Endothelial cell of umbilical vein (primary cell): Measurements from ENCODE around the gene KCTD19. TPM values are rescaled to one million over a fixed set of nuclear protein-coding genes. Genes with fewer than 3 reads are reported as not detected.
A peak's percentile ranks its signal among the peaks of the same experiment; 100 is the strongest.

Source experiments
- BruUV-seq: library from RNA; stranded (reverse); fragments of 400-500 nt; replicated peaks from 2 replicates; lab custom pipeline; 2021; lab: Mats Ljungman, UMichigan
- CTCF ChIA-PET: fragments of 300-600, 350-600 bp; sonication (Branson Sonifier 250); formaldehyde crosslinking; loops from one replicate; lab custom pipeline; 2021; ENCODE audit warnings: antibody characterized with exemption, inconsistent platforms; lab: Charles Lee
- POLR2A ChIA-PET: fragments of 300-600, 350-600 bp; sonication (Branson Sonifier 250); formaldehyde crosslinking; loops from one replicate; lab custom pipeline; 2021; ENCODE audit warnings: antibody characterized with exemption, inconsistent platforms; lab: Charles Lee
- DNase-seq: peaks from one replicate; pipeline ENCODE4 v3.0.0-alpha.2; 2011; ENCODE audit warnings: low read depth, low spot score
- FAIRE-seq: peaks from 2 replicates; lab custom pipeline; 2011; peaks lifted over from hg19 to GRCh38; lab: Jason Lieb, UNC
- H2AFZ ChIP-seq: 2 replicates; pipeline ENCODE4 v1.6.0; 2012; ENCODE audit warnings: low read depth, low read length, control low read depth, inconsistent platforms
- H3K27ac ChIP-seq: 2 replicates; pipeline ENCODE4 v1.5.1; 2011; ENCODE audit warnings: low read depth, mild to moderate bottlenecking, control low read depth, low read length, moderate library complexity; ENCODE audit not compliant: insufficient read depth
- H3K27me3 ChIP-seq, 2 experiments: 2 replicates each; pipeline versions ENCODE4 v1.6.0 to v1.6.1; 2011; ENCODE audit warnings: low read length in 2 of 2, mixed read lengths in 1 of 2; ENCODE audit not compliant: control insufficient read depth in 2 of 2, insufficient read depth in 2 of 2
- H3K36me3 ChIP-seq, 2 experiments: 2 replicates in 1 of 2; 3 replicates in 1 of 2; pipeline ENCODE4 v1.5.1; 2011; ENCODE audit warnings: low read length in 2 of 2, mild to moderate bottlenecking in 1 of 2, moderate library complexity in 1 of 2; ENCODE audit not compliant: control insufficient read depth in 2 of 2, insufficient read depth in 2 of 2; ENCODE audit errors: extremely low read depth in 1 of 2
- H3K4me1 ChIP-seq: 3 replicates; pipeline ENCODE4 v1.5.1; 2011; ENCODE audit warnings: mild to moderate bottlenecking, low read length; ENCODE audit not compliant: control insufficient read depth, insufficient read depth; ENCODE audit errors: extremely low read depth
- H3K4me2 ChIP-seq: 2 replicates; pipeline ENCODE4 v1.6.1; 2011; ENCODE audit warnings: low read length, control low read depth, mixed read lengths; ENCODE audit not compliant: insufficient read depth
- H3K4me3 ChIP-seq, 3 experiments: fragments of 200-600 bp in 1 of 3; sonication (generic), shearing (Covaris generic) in 1 of 3; replicated peaks in 1 of 3; 2 replicates each; pipeline ENCODE4 v1.5.1; 2011 to 2016; ENCODE audit warnings: control low read depth in 3 of 3, low read length in 3 of 3, mild to moderate bottlenecking in 2 of 3, inconsistent platforms in 1 of 3, low read depth in 1 of 3, moderate library complexity in 1 of 3; ENCODE audit not compliant: insufficient read depth in 1 of 3
- H3K79me2 ChIP-seq: 2 replicates; pipeline ENCODE4 v1.6.0; 2012; ENCODE audit warnings: low read length, inconsistent platforms; ENCODE audit not compliant: control insufficient read depth, insufficient read depth
- H3K9ac ChIP-seq: replicated peaks from 2 replicates; pipeline ENCODE3; 2011; ENCODE audit warnings: low read length, control low read depth; ENCODE audit not compliant: insufficient read depth; ENCODE audit errors: extremely low read depth
- H3K9me1 ChIP-seq: replicated peaks from 3 replicates; pipeline ENCODE4 v1.6.0; 2011; ENCODE audit warnings: mild to moderate bottlenecking, low read length; ENCODE audit not compliant: control insufficient read depth, insufficient read depth; ENCODE audit errors: extremely low read depth
- H3K9me3 ChIP-seq: replicated peaks from 2 replicates; pipeline ENCODE4 v1.5.1; 2012; ENCODE audit warnings: low read length, inconsistent platforms; ENCODE audit not compliant: control insufficient read depth, insufficient read depth
- H4K20me1 ChIP-seq: replicated peaks from 2 replicates; pipeline ENCODE3; 2011; ENCODE audit warnings: mild to moderate bottlenecking, low read length; ENCODE audit not compliant: control insufficient read depth, insufficient read depth; ENCODE audit errors: extremely low read depth
- CTCF ChIP-seq, 2 donors: IDR thresholded peaks; 1 replicate in 1 of 2; 2 replicates in 1 of 2; pipeline ENCODE4 v1.5.1; 2011; ENCODE audit warnings: low read length in 2 of 2, mild to moderate bottlenecking in 2 of 2, moderate library complexity in 2 of 2, control low read depth in 1 of 2, inconsistent platforms in 1 of 2, low read depth in 1 of 2; ENCODE audit not compliant: insufficient read depth in 1 of 2; ENCODE audit errors: extremely low read depth in 1 of 2
- EZH2 ChIP-seq: IDR thresholded peaks from 2 replicates; pipeline ENCODE4 v1.6.1; 2012; ENCODE audit warnings: borderline replicate concordance, low read depth, mild to moderate bottlenecking, moderate library complexity, low read length, inconsistent platforms; ENCODE audit not compliant: severe bottlenecking
- FOS ChIP-seq: IDR thresholded peaks from 2 replicates; pipeline ENCODE4 v1.6.1; 2011; ENCODE audit warnings: mild to moderate bottlenecking, low read length, moderate library complexity, borderline replicate concordance; ENCODE audit not compliant: insufficient read depth
- GATA2 ChIP-seq: IDR thresholded peaks from 2 replicates; pipeline ENCODE4 v1.7.0; 2011; ENCODE audit warnings: low read depth, mild to moderate bottlenecking, moderate library complexity, mixed read lengths, low read length; ENCODE audit not compliant: insufficient read length, insufficient read depth
- JUN ChIP-seq: IDR thresholded peaks from 2 replicates; pipeline ENCODE4 v1.6.1; 2011; ENCODE audit warnings: borderline replicate concordance, low read depth; ENCODE audit not compliant: insufficient read length, insufficient read depth
- MYC ChIP-seq: IDR thresholded peaks from one replicate; pipeline ENCODE4 v1.6.1; 2011; ENCODE audit warnings: mild to moderate bottlenecking, low read depth, low read length
- POLR2A ChIP-seq: IDR thresholded peaks from 2 replicates; pipeline ENCODE4 v1.6.1; 2012; ENCODE audit warnings: low read depth, mild to moderate bottlenecking, control low read depth, low read length
- POLR2AphosphoS5 ChIP-seq: IDR thresholded peaks from 2 replicates; pipeline ENCODE4 v1.6.1; 2012; ENCODE audit warnings: low read depth, mild to moderate bottlenecking, control low read depth, low read length, moderate library complexity; ENCODE audit not compliant: insufficient read depth
- dilution Hi-C: fragments of 300-500 bp; cut with MboI; formaldehyde crosslinking; loops from one replicate; pipeline ENCODE4 v1.15.0; 2019; ENCODE audit warnings: low sequenced_read_pairs; ENCODE audit not compliant: extremely low pct_ligation_motif_present
- intact Hi-C: fragments of 100-400 bp; cut with micrococcal nuclease; formaldehyde crosslinking; loops from one replicate; pipeline ENCODE4 v1.10.0; 2022
- polyA plus RNA-seq, 4 experiments: library from polyadenylated mRNA; depleted of rRNA in 3 of 4; stranded (reverse) in 3 of 4; unstranded in 1 of 4; fragments of >200 nt; gene quantifications; 2 replicates each; pipeline versions ENCODE4 v1.2.1 to v1.2.3, GENCODE V29; 2011 to 2012; ENCODE audit warnings: missing spikeins in 1 of 4
- total RNA-seq: library from RNA; stranded (reverse); gene quantifications from 2 replicates; pipeline ENCODE4 v1.2.3, GENCODE V29; 2021
- TF ChIP-seq, protein P1 (sequence below): IDR thresholded peaks from 2 replicates; pipeline ENCODE4 v1.6.1; 2011; ENCODE audit not compliant: insufficient read depth, insufficient read length

The KCTD19 gene
- total and polyA plus RNA-seq, 2 donors (not counting 3 experiments of a cell fraction or from before 2014, with no cell fraction given) = 0.21 to 0.44 TPM

GRCh38 chr16:67245674-67246080 is 80.9 kb downstream of the KCTD19 start:
- H3K79me2 ChIP-seq = peaks cover 43% of the 10 kb centered on the region
- peak overlapping the region; percentile 42 for H3K4me2 ChIP-seq
- H3K9me3 ChIP-seq = no peaks in the 10 kb centered on the region
- peaks cover 0 to 3% of the 10 kb centered on the region in 2 experiments for H3K36me3 ChIP-seq
- BruUV-seq = TSS peak; percentile 31
- peak overlapping the region; percentile 27 for H2AFZ ChIP-seq
- dilution Hi-C loops = no loop called here
- DNase-seq = no peak
- H4K20me1 ChIP-seq = no peaks in the 10 kb centered on the region
- H3K27ac ChIP-seq = peak overlapping the region; percentile 88
- no peaks in the 10 kb centered on the region for H3K9me1 ChIP-seq
- peaks cover 0 to 3% of the 10 kb centered on the region in 2 experiments for H3K27me3 ChIP-seq
- ChIA-PET POLR2A (interaction anchor here (2.2 kb wide), 1 partner anchor 28 kb away, joined by 6 read pairs; no protein-coding TSS in a partner anchor), CTCF (interaction anchor here (0.9 to 1.9 kb wide), 8 partner anchors 13 to 47 kb away, joined by 3 to 10 read pairs (median 4); partner anchors contain the start of genes ELMO3 and TMEM208)
- H3K4me3 ChIP-seq = peak overlapping the region; percentile 55 to 89 (median 83)
- TF ChIP-seq JUN (no peak), MYC (no peak), GATA2 (no peak), POLR2AphosphoS5 (no peak), EZH2 (no peak), CTCF (IDR thresholded peaks at IDR 0.05; ENCODE audit: extremely low read depth in 1 of 2, insufficient read depth in 1 of 2, low read depth in 1 of 2, low read length in 2 of 2) (no peak), POLR2A (no peak), FOS (no peak)
- TF ChIP-seq, protein P1, sequence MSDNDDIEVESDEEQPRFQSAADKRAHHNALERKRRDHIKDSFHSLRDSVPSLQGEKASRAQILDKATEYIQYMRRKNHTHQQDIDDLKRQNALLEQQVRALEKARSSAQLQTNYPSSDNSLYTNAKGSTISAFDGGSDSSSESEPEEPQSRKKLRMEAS = no peak
- H3K4me1 ChIP-seq = peaks cover 63% of the 10 kb centered on the region
- no peak for FAIRE-seq
- peak overlapping the region; percentile 69 for H3K9ac ChIP-seq
- intact Hi-C loops = loop anchor here (1.0 kb wide), 4 partner anchors 13 to 101 kb away; partner anchors contain the start of gene PLEKHG4
